Measurements from ENCODE around the gene S100A5. TPM values are rescaled to one million over a fixed set of nuclear protein-coding genes. Genes with fewer than 3 reads are reported as not detected.

Gene S100A5
- total RNA-seq, 1 experiment from 2014 or later: not detected

Other genes starting within 250 kb of the S100A5 start
- not detected in 2 replicates for gene PGLYRP3, start 228.0 kb downstream of the S100A5 start, total RNA-seq (2022)
- not detected in 2 replicates for gene PGLYRP4, start 192.1 kb downstream of the S100A5 start, total RNA-seq (2022)
- 86.4 and 126 TPM in 2 replicates for gene S100A9, start 183.1 kb downstream of the S100A5 start, total RNA-seq (2022)
- not detected in 2 replicates for gene S100A12, start 165.3 kb downstream of the S100A5 start, total RNA-seq (2022)
- gene S100A8, start 149.9 kb downstream of the S100A5 start, total RNA-seq (2022): 46.9 and 80.4 TPM in 2 replicates
- gene S100A7A, start 124.4 kb downstream of the S100A5 start, total RNA-seq (2022): not detected in 2 replicates
- gene S100A7, start 80.3 kb downstream of the S100A5 start, total RNA-seq (2022): not detected in 2 replicates
- 2,571 and 2,904 TPM in 2 replicates for gene S100A6, start 4.9 kb downstream of the S100A5 start, total RNA-seq (2022)
- gene S100A4, start 4.9 kb upstream of the S100A5 start, total RNA-seq (2022): 27.2 and 60.7 TPM in 2 replicates
- gene S100A3, start 8.3 kb upstream of the S100A5 start, total RNA-seq (2022): 85.7 and 90.0 TPM in 2 replicates
- 5,064 and 5,163 TPM in 2 replicates for gene S100A2, start 24.9 kb upstream of the S100A5 start, total RNA-seq (2022)
- gene S100A16, start 72.2 kb upstream of the S100A5 start, total RNA-seq (2022): 1,014 and 1,213 TPM in 2 replicates
- gene S100A14, start 75.4 kb upstream of the S100A5 start, total RNA-seq (2022): 264 and 332 TPM in 2 replicates
- 210 and 236 TPM in 2 replicates for gene S100A13, start 86.6 kb upstream of the S100A5 start, total RNA-seq (2022)
- 0.74 TPM in 1 of 2 replicates, not detected in the other for gene S100A1, start 87.5 kb upstream of the S100A5 start, total RNA-seq (2022)
- 147 and 156 TPM in 2 replicates for gene CHTOP, start 93.1 kb upstream of the S100A5 start, total RNA-seq (2022)
- 55.9 and 63.7 TPM in 2 replicates for gene SNAPIN, start 117.8 kb upstream of the S100A5 start, total RNA-seq (2022)
- 348 and 374 TPM in 2 replicates for gene ILF2, start 130.1 kb upstream of the S100A5 start, total RNA-seq (2022)
- gene NPR1, start 137.8 kb upstream of the S100A5 start, total RNA-seq (2022): not detected in 2 replicates
- gene INTS3, start 187.1 kb upstream of the S100A5 start, total RNA-seq (2022): 68.7 and 88.3 TPM in 2 replicates
- 11.1 and 12.8 TPM in 2 replicates for gene SLC27A3, start 234.5 kb upstream of the S100A5 start, total RNA-seq (2022)

All from MCF 10A (cell line).